22Rv1 (cell line): Measurements from ENCODE around the gene TRNP1.

Experiments
- H3K27ac ChIP-seq: fragments of 450-650 bp; 2 replicates; pipeline ENCODE4 v1.5.1; 2017
- ZFX ChIP-seq: fragments of 450-650 bp; IDR thresholded peaks from 2 replicates; pipeline ENCODE4 v1.6.1; 2017; ENCODE audit warnings: antibody characterized with exemption, borderline replicate concordance
- TF ChIP-seq, protein P1 (sequence below): fragments of 450-650 bp; IDR thresholded peaks from 2 replicates; pipeline ENCODE4 v1.5.1; 2017; ENCODE audit warnings: mild to moderate bottlenecking

Gene TRNP1

DNA sequence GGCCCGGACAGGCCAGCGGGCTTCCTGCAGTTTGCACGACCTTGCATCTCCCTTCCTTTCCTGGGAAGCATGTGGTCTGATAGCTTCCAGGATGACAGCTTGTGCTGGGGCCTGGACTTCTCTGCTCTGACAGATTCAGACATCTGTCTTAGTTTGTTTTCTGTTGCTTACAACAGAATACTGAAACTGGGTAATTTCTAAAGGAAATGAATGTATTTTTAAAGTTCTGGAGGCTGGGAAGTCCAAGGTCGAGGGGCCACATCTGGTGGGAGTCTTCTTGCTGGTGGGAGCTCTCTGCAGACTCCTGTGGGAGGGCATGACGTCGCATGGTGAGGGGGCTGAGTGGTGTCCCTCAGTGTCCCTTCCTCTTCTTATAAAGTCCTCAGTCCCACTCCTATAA lies 54.4 kb downstream of the TRNP1 start:
- no peak for TF ChIP-seq ZFX
- TF ChIP-seq, protein P1, sequence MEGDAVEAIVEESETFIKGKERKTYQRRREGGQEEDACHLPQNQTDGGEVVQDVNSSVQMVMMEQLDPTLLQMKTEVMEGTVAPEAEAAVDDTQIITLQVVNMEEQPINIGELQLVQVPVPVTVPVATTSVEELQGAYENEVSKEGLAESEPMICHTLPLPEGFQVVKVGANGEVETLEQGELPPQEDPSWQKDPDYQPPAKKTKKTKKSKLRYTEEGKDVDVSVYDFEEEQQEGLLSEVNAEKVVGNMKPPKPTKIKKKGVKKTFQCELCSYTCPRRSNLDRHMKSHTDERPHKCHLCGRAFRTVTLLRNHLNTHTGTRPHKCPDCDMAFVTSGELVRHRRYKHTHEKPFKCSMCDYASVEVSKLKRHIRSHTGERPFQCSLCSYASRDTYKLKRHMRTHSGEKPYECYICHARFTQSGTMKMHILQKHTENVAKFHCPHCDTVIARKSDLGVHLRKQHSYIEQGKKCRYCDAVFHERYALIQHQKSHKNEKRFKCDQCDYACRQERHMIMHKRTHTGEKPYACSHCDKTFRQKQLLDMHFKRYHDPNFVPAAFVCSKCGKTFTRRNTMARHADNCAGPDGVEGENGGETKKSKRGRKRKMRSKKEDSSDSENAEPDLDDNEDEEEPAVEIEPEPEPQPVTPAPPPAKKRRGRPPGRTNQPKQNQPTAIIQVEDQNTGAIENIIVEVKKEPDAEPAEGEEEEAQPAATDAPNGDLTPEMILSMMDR, result no peak
- H3K27ac ChIP-seq, result no peak overlapping the region

DNA sequence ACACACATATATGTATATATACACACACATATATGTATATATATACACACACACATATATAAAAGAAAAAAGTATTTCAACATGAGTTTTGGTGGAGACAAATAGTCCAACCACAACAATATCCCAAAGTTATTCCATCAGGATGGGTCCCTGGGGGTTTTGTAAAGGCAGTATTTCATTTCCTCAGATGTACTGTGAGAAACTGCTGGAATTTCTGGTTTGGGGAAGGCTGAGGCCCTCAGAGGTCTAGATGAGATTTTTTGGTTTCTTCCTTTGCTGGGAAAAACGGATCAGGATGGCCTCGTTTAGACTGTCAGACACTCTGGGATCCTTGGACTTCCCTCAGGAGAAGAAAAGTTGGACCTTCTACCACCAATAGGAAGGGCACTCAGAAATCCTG lies 55.6 kb downstream of the TRNP1 start:
- H3K27ac ChIP-seq, result no peak overlapping the region
- TF ChIP-seq ZFX, result no peak
- TF ChIP-seq, protein P1, result no peak

DNA sequence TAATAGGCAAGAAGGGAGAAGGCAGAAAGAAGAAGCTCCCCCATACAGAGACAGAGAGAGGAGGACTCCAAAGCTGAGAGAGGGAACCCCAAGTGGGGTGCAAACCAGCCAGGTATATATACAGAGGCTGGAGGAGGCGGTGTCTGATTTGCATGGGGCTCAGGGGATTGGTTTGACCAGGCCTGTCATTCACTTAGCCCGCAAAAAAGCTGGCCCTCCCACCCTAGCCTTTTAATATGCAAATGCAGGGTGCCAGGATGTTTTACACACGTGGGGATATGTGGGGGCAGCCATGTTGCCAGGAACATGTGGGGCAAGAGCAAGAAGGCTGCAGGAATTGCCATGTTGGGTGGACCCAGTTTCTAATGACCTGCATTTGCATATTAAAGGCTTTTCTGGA lies 56.1 kb downstream of the TRNP1 start:
- H3K27ac ChIP-seq, result no peak overlapping the region
- no peak for TF ChIP-seq ZFX
- TF ChIP-seq, protein P1, result no peak
